ENCODE measurements around the gene CDCA7.

CDCA7 gene

GRCh38 chr2:173417341-173417740, 62.7 kb downstream of the CDCA7 start:
- no peak overlapping the region for H3K4me3 ChIP-seq (ENCODE audit: low read length)
- no peaks in the 10 kb centered on the region for H3F3A ChIP-seq (ENCODE audit: insufficient read depth, low read length)
- no peaks in the 10 kb centered on the region for H3K9me2 ChIP-seq (replicated peaks; ENCODE audit: insufficient read depth, low read length)
- DNase-seq = no peak
- H3K79me2 ChIP-seq (ENCODE audit: low read length) = no peaks in the 10 kb centered on the region
- H3K9ac ChIP-seq (ENCODE audit: low read length) = no peak overlapping the region
- H3K27me3 ChIP-seq (replicated peaks; ENCODE audit: insufficient read depth, low read length) = no peaks in the 10 kb centered on the region
- no peak overlapping the region for H3K4me2 ChIP-seq (ENCODE audit: low read depth, low read length)
- H3K36me3 ChIP-seq (replicated peaks; ENCODE audit: insufficient read depth, low read length) = no peaks in the 10 kb centered on the region
- H3K9me3 ChIP-seq (replicated peaks; ENCODE audit: insufficient read depth, low read length) = no peaks in the 10 kb centered on the region
- H2AFZ ChIP-seq (ENCODE audit: low read length) = no peak overlapping the region
- H3K27ac ChIP-seq (ENCODE audit: low read length) = no peak overlapping the region
- H4K20me1 ChIP-seq (ENCODE audit: insufficient read depth, low read length) = no peaks in the 10 kb centered on the region
- no peaks in the 10 kb centered on the region for H3K4me1 ChIP-seq (ENCODE audit: low read length)
- TF ChIP-seq EZH2phosphoT487 (IDR thresholded peaks at IDR 0.05; ENCODE audit: low read length) (no peak), CTCF (IDR thresholded peaks at IDR 0.05; ENCODE audit: low read length) (no peak), EZH2 (optimal IDR thresholded peaks at IDR 0.05; ENCODE audit: low read depth, low read length) (no peak)

GRCh38 chr2:173417802-173418201, 63.1 kb downstream of the CDCA7 start:
- Histone ChIP-seq H3K27me3 (replicated peaks; ENCODE audit: insufficient read depth, low read length) (no peaks in the 10 kb centered on the region), H3K4me1 (ENCODE audit: low read length) (no peaks in the 10 kb centered on the region), H3K36me3 (replicated peaks; ENCODE audit: insufficient read depth, low read length) (no peaks in the 10 kb centered on the region), H3K79me2 (ENCODE audit: low read length) (no peaks in the 10 kb centered on the region), H2AFZ (ENCODE audit: low read length) (no peak overlapping the region), H3K9me3 (replicated peaks; ENCODE audit: insufficient read depth, low read length) (no peaks in the 10 kb centered on the region), H3F3A (ENCODE audit: insufficient read depth, low read length) (no peaks in the 10 kb centered on the region), H3K4me2 (ENCODE audit: low read depth, low read length) (no peak overlapping the region), H3K4me3 (ENCODE audit: low read length) (no peak overlapping the region), H3K27ac (ENCODE audit: low read length) (no peak overlapping the region), H4K20me1 (ENCODE audit: insufficient read depth, low read length) (no peaks in the 10 kb centered on the region), H3K9ac (ENCODE audit: low read length) (no peak overlapping the region), H3K9me2 (replicated peaks; ENCODE audit: insufficient read depth, low read length) (no peaks in the 10 kb centered on the region)
- no peak for TF ChIP-seq EZH2phosphoT487 (IDR thresholded peaks at IDR 0.05; ENCODE audit: low read length)
- no peak for TF ChIP-seq CTCF (IDR thresholded peaks at IDR 0.05; ENCODE audit: low read length)
- TF ChIP-seq EZH2 (optimal IDR thresholded peaks at IDR 0.05; ENCODE audit: low read depth, low read length) = no peak
- no peak for DNase-seq

Data from MM.1S (cell line).